CD4-positive, alpha-beta T cell treated with Interleukin-6 for 4 hours (primary cell): ENCODE measurements around the gene MIEF2.
"Not testable (repeated sequence)": the region's sequence is repeated elsewhere in the genome, so short reads cannot be mapped to it uniquely, and the experiment has no call there.

Experiments used
- DNase-seq: peaks from one replicate; pipeline ENCODE4 v3.0.0-alpha.2; 2020; ENCODE audit warnings: mixed read lengths

MIEF2 gene

DNA sequence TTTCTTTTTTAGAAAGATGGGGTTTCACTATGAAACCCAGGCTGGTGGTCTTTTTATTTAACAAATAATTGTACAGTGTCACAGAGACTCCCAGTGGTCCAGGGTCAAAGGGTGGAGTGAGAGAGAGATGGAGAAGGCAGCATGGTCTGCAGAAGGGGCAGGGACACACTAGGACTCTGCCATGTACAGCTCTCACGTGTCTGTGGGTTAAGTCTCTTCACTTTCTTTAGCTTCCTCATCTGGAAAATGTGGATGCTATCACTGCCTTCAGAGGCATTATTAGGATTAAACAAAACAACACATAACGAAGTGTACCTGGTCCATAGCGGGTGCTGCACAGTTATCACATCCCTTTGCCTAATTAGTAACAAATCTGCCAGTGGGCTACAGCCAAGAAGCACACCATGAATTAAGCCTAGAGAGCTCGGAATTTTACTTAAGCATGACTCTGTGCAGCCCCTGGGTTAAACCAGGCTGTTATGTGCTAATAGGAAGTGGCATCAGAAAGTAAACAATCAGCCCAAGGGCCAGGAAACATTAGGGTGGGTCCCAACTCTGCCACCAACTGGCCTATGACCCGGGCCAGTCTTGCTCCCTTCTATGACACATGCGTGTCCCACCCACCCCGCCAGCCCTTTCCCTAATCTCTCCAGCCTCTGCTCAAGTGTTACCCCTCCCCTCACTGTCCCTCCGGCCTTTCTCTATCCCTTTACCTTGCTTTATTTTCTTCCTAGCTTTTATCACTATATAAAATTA lies 40.4 kb downstream of the MIEF2 start:
- DNase-seq, result no peak

DNA sequence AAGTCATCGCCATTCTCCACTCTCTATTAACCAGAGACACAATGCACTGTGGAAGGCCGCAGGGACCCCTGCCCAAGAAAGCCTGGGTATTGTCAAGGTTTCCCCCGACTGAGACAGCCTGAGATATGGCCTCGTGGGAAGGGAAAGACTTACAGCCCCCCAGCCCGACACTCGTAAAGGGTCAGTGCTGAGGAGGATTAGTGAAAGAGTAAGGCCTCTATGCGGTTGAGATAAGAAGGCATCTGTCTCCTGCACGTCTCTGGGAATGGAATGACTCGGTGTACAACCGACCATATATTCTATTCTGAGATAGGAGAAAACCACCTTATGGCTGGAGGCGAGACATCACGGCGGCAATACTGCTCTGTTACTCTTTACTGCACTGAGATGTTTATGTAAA lies 42.7 kb downstream of the MIEF2 start:
- not testable (repeated sequence) for DNase-seq

DNA sequence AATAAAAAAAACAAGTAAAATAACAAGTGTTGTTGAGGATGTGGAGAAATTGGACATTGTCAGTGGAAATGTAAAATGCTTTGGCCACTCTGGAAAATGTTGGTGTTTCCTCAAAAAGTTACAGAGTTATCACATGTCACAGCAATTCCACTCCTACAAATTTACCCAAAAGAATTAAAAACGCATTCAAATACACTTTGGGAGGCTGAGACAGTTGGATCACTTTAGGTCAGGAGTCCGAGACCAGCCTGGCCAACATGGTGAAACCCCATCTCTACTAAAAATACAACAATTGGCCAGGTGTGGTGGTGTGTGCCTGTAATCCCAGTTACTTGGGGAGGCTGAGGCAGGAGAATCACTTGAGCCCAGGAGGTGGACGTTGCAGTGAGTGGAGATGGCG lies 48.7 kb downstream of the MIEF2 start:
- no peak for DNase-seq

DNA sequence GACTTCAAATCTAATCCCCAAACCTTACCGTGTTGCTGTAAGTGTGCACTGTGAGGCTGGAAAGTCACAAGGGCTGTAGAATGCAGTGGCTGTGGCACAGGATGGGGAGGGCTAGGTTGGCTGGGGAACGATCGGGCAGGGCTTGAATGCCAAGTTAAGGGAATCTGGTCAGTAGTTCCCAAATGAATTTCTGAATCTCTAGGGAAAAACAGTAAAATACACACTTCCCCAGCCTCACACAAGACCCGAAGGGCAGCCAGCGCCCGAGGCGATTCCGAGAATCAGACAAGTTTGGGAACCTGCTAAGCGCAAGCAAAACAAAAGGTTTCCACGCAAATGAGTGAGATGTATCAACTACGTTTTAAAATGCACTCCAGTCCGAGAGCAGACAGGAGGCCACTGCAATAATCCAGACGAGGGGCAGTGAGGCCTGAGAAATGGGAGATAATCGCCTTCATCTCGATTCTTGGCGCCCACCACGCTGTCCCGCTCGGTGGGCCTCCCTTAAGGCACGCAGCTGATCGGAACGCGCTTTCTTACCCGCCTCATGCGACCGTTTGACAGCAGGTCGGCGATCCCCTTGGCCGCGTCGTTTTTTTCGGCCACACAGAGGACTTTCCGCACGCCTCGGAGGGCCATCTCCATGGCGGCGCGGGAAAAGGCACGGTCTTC lies 53.7 kb downstream of the MIEF2 start:
- DNase-seq, result no peak

DNA sequence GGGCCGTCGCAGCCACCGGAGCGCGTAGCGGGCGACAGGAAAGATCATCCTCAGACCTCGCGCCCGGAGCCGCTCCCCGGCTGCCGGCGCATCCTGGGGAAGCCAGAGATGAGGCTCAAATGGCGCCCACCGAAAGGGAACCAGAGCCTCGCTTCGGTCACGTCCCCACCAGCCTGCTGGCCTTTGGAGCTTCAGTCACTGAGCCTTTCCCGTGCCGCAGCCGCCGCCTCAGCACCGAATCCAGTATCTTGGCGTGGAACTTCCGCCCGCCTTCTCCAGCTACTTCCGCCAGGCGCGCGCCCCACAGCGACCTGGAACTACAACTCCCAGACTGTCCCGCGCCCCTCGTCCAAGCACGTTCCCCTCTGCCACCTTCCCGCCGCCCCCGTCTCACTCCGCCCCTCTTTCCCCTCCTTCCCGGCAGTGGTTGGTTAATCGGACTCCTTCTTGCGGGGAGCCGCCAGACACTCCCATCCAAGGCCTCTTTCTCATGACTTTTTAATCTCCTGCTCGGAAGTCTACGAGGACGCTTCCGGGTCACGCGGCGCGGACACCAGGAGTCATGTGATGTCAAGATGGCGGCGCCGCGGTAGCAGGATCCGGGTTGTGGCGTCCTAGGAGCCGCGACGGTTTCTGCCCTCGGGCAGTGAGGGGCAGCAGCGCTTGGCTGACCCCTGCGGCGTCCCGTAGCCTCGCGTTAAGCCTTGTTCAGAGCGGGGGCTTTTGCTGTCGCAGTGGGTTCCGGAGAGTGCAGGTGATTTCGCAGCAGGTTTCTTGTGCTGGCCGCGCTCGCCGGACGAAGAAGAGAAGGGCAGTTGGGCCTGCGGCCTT lies 54.5 kb downstream of the MIEF2 start, which contains the start of the genes SMCR8 and TOP3A:
TSS of gene SMCR8 (plus strand) at position 563 of the 831 bp plus-strand sequence. CDS start 497 bp downstream, outside the sequence.
TSS of gene TOP3A (minus strand) at position 264 of the 831 bp plus-strand sequence. CDS start at position 48, 216 bp downstream.
- DNase-seq, result peak; percentile 98

DNA sequence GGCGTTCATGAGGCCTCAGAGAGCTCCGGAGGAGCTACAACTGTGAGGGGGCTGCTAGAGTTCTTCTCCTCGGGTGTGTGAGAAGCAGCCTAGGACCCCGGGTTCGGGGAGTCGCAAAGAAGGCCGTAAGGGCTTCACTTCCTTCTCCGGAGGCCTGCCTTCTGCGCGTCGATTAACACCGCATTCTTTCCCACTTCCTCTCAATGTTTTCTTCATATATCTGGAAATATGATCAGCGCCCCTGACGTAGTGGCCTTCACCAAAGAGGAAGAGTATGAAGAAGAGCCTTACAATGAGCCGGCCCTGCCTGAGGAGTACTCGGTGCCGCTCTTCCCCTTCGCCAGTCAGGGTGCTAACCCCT lies 55.1 kb downstream of the MIEF2 start:
- DNase-seq, result peak; percentile 33

DNA sequence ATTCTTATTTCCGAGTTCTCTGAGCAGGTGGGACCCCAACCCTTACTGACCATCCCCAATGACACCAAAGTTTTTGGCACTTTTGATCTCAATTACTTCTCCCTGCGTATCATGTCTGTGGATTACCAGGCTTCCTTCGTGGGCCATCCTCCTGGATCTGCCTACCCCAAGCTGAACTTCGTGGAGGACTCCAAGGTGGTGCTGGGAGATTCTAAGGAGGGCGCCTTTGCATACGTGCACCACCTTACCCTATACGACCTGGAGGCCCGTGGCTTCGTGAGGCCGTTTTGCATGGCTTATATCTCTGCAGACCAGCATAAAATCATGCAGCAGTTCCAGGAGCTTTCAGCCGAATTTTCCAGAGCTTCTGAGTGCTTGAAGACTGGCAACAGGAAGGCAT lies 55.5 kb downstream of the MIEF2 start:
- no peak for DNase-seq
